SK-N-SH (cell line): ENCODE measurements around the gene FSTL5. TPM values are rescaled to one million over a fixed set of nuclear protein-coding genes. Genes with fewer than 3 reads are reported as not detected.
"Not testable (repeated sequence)": the region's sequence is repeated elsewhere in the genome, so short reads cannot be mapped to it uniquely, and the experiment has no call there.

Experiments
- CTCF ChIA-PET: fragments of 300-600, 350-600 bp; formaldehyde crosslinking; extraction: SDS; loops from one replicate; lab custom pipeline; 2021; lab: Yijun Ruan, JAX
- POLR2A ChIA-PET: fragments of 350-600 bp; sonication (Branson Sonifier 250); formaldehyde crosslinking; extraction: SDS; loops from one replicate; lab custom pipeline; 2020; ENCODE audit warnings: antibody characterized with exemption, inconsistent platforms; lab: Yijun Ruan, JAX
- DNase-seq: peaks from one replicate; pipeline ENCODE4 v3.0.0; 2012
- H2AFZ ChIP-seq: fragments of 200-600 bp; sonication (generic); 2 replicates; pipeline ENCODE4 v1.8.1; 2016; ENCODE audit warnings: antibody characterized with exemption, mild to moderate bottlenecking, low read depth
- H3F3A ChIP-seq: fragments of 200-600 bp; sonication (generic); replicated peaks from 2 replicates; pipeline ENCODE3; 2016; ENCODE audit warnings: antibody characterized with exemption, mild to moderate bottlenecking; ENCODE audit not compliant: insufficient read depth
- H3K27ac ChIP-seq, 2 experiments: fragments of 200-500 bp in 1 of 2; fragments of 200-600 bp in 1 of 2; sonication (Bioruptor generic) in 1 of 2; sonication (generic), shearing (Covaris generic) in 1 of 2; 2 replicates each; pipeline versions ENCODE4 v1.5.1 to v1.6.1; 2014 to 2016; ENCODE audit warnings: low read depth in 2 of 2, inconsistent platforms in 1 of 2, low read length in 1 of 2, mild to moderate bottlenecking in 1 of 2, mixed read lengths in 1 of 2
- H3K27me3 ChIP-seq: fragments of 200-600 bp; sonication (generic), shearing (Covaris generic); 2 replicates; pipeline ENCODE4 v1.6.1; 2016; ENCODE audit warnings: mixed run types; ENCODE audit not compliant: insufficient read depth
- H3K36me3 ChIP-seq, 2 experiments: fragments of 200-500 bp in 1 of 2; fragments of 200-600 bp in 1 of 2; sonication (Bioruptor generic) in 1 of 2; sonication (generic) in 1 of 2; replicated peaks in 1 of 2; 2 replicates each; pipeline versions ENCODE3 to v1.5.1; 2014 to 2016; ENCODE audit warnings: low read length in 1 of 2, mild to moderate bottlenecking in 1 of 2; ENCODE audit not compliant: insufficient read depth in 2 of 2, control insufficient read depth in 1 of 2
- H3K4me1 ChIP-seq, 2 experiments: fragments of 200-500 bp in 1 of 2; fragments of 200-600 bp in 1 of 2; sonication (Bioruptor generic) in 1 of 2; sonication (generic), shearing (Covaris generic) in 1 of 2; 2 replicates each; pipeline versions ENCODE4 v1.5.1 to v1.6.1; 2014 to 2016; ENCODE audit warnings: low read depth in 1 of 2, low read length in 1 of 2, mixed run types in 1 of 2; ENCODE audit not compliant: insufficient read depth in 2 of 2, control insufficient read depth in 1 of 2
- H3K4me2 ChIP-seq: fragments of 200-600 bp; sonication (generic), shearing (Covaris generic); 2 replicates; pipeline ENCODE4 v1.6.1; 2017; ENCODE audit warnings: mixed run types
- H3K4me3 ChIP-seq, 2 experiments: fragments of 200-500 bp in 1 of 2; fragments of 200-600 bp in 1 of 2; sonication (Bioruptor generic) in 1 of 2; sonication (generic), shearing (Covaris generic) in 1 of 2; 2 replicates each; pipeline versions ENCODE4 v1.5.1 to v1.8.1; 2014 to 2016; ENCODE audit warnings: low read depth in 2 of 2, inconsistent platforms in 1 of 2, low read length in 1 of 2, mild to moderate bottlenecking in 1 of 2, mixed read lengths in 1 of 2, moderate library complexity in 1 of 2
- H3K79me2 ChIP-seq: fragments of 200-600 bp; sonication (generic); 2 replicates; pipeline ENCODE4 v1.8.1; 2017; ENCODE audit warnings: mild to moderate bottlenecking; ENCODE audit not compliant: insufficient read depth
- H3K9ac ChIP-seq: fragments of 200-600 bp; sonication (generic); 2 replicates; pipeline ENCODE4 v1.6.1; 2017; ENCODE audit warnings: mixed run types
- H3K9me2 ChIP-seq: fragments of 200-600 bp; sonication (generic); 2 replicates; pipeline ENCODE4 v1.6.1; 2017; ENCODE audit warnings: mixed run types
- H3K9me3 ChIP-seq: fragments of 200-600 bp; sonication (generic); 2 replicates; pipeline ENCODE4 v1.6.1; 2017; ENCODE audit warnings: mixed run types, mild to moderate bottlenecking, moderate library complexity
- H4K20me1 ChIP-seq: fragments of 200-600 bp; sonication (generic); 2 replicates; pipeline ENCODE4 v1.6.1; 2017; ENCODE audit warnings: mild to moderate bottlenecking, mixed run types; ENCODE audit not compliant: insufficient read depth
- EP300 ChIP-seq, 2 experiments: IDR thresholded peaks; 2 replicates each; pipeline versions ENCODE4 v1.4.0 to v1.6.1; 2012; ENCODE audit warnings: borderline replicate concordance in 1 of 2, low read depth in 1 of 2, low read length in 1 of 2
- FOXJ3 ChIP-seq: sonication (generic); formaldehyde crosslinking; IDR thresholded peaks from 2 replicates; pipeline ENCODE4 v1.5.1; 2020; ENCODE audit warnings: mild to moderate bottlenecking, missing genetic modification reagents
- GATA2 ChIP-seq: sonication (generic); formaldehyde crosslinking; IDR thresholded peaks from 2 replicates; pipeline ENCODE4 v1.5.0; 2020; ENCODE audit warnings: mild to moderate bottlenecking, missing genetic modification reagents
- MEF2A ChIP-seq: IDR thresholded peaks from 2 replicates; pipeline ENCODE4 v1.4.0; 2012; ENCODE audit warnings: low read depth, borderline replicate concordance
- RCOR1 ChIP-seq: fragments of 150-350 bp; IDR thresholded peaks from 2 replicates; pipeline ENCODE4 v1.6.1; 2017; ENCODE audit warnings: antibody characterized with exemption, low read length
- RFX5 ChIP-seq: IDR thresholded peaks from 2 replicates; pipeline ENCODE4 v1.6.1; 2012; ENCODE audit warnings: mild to moderate bottlenecking, improper control_type of control experiment, low read length
- SIN3A ChIP-seq: IDR thresholded peaks from 2 replicates; pipeline ENCODE4 v1.6.1; 2012; ENCODE audit warnings: low read depth, mild to moderate bottlenecking, low read length, moderate library complexity, borderline replicate concordance
- SMC3 ChIP-seq: IDR thresholded peaks from 2 replicates; pipeline ENCODE4 v1.6.1; 2012; ENCODE audit warnings: low read depth, low read length, improper control_type of control experiment
- TEAD4 ChIP-seq: IDR thresholded peaks from 2 replicates; pipeline ENCODE4 v1.4.0; 2012; ENCODE audit warnings: mild to moderate bottlenecking, borderline replicate concordance; ENCODE audit not compliant: insufficient read depth
- YY1 ChIP-seq: IDR thresholded peaks from 2 replicates; pipeline ENCODE4 v1.4.0; 2012; ENCODE audit warnings: low read depth, mild to moderate bottlenecking
- WGBS: methylation state at CpG from one replicate; pipeline ENCODE4 v1.1.6; 2017; ENCODE audit warnings: low lambda C conversion rate; 5-methylcytosine and 5-hydroxymethylcytosine counted together
- polyA plus RNA-seq, 3 experiments: library from polyadenylated mRNA; depleted of rRNA; stranded (reverse); fragments of >200 nt; gene quantifications; 2 replicates each; pipeline ENCODE4 v1.2.3, GENCODE V29; 2012
- TF ChIP-seq, protein P1 (sequence below): IDR thresholded peaks from 2 replicates; pipeline ENCODE4 v1.4.0; 2012; ENCODE audit warnings: low read depth
- TF ChIP-seq, protein P2 (sequence below): fragments of 150-350 bp; IDR thresholded peaks from 2 replicates; pipeline ENCODE4 v1.6.1; 2016; ENCODE audit warnings: mild to moderate bottlenecking, low read depth, low read length
- TF ChIP-seq, protein P3 (sequence below): IDR thresholded peaks from 2 replicates; pipeline ENCODE4 v1.4.0; 2012; ENCODE audit warnings: low read depth, borderline replicate concordance
- TF ChIP-seq, protein P4 (sequence below): fragments of 200-600 bp; sonication (generic); IDR thresholded peaks from 2 replicates; pipeline ENCODE4 v1.6.1; 2017; ENCODE audit warnings: antibody characterized with exemption, mild to moderate bottlenecking, moderate library complexity

Gene FSTL5
- polyA plus RNA-seq, 1 of the 3 experiments (the other 2 are of a cell fraction): 0.07 TPM

DNA sequence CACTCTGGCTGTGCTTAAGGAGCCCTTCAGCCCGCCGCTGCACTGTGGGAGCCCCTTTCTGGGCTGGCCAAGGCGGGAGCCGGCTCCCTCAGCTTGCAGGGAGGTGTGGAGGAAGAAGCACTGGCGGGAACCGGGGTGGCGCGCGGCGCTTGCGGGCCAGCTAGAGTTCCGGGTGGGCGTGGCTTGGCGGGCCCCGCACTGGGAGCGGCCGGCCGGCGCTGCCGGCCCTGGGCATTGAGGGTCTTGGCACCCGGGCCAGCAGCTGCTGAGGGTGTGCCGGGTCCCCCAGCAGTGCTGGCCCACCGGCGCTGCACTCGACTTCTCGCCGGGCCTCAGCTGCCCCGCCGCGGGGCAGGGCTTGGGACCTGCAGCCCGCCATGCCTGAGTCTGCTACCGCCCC lies 39.7 kb upstream of the FSTL5 start:
- DNase-seq, H3K79me2 ChIP-seq, H3K4me2 ChIP-seq, H3K9me3 ChIP-seq, H3F3A ChIP-seq, H3K9ac ChIP-seq, H2AFZ ChIP-seq, H3K4me1 ChIP-seq, H4K20me1 ChIP-seq, H3K4me3 ChIP-seq, H3K9me2 ChIP-seq, H3K27ac ChIP-seq, POLR2A ChIA-PET, H3K36me3 ChIP-seq, CTCF ChIA-PET, H3K27me3 ChIP-seq: not testable (repeated sequence)
- 91% methylated on average over 24 of the region's 32 CpGs for WGBS

DNA sequence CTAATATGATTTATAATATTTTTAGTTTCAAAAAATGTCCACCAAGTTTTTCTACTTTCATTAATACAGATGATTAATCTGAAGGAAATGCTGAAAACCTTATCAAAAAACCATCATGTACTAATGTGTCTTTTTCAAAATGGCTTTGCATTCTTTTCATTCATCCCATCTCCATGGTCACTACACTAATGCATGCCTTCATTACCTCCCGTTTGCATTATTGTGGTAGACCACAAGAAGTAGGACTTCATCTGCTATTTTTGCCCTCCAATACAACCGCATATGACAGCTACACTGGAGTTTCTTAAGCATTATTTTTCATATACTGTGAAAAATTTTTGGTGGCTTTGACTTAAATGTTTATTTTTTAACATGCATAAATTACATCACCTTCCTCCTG lies 37.9 kb upstream of the FSTL5 start:
- 42% methylated on average over 2 of the region's 2 CpGs for WGBS

DNA sequence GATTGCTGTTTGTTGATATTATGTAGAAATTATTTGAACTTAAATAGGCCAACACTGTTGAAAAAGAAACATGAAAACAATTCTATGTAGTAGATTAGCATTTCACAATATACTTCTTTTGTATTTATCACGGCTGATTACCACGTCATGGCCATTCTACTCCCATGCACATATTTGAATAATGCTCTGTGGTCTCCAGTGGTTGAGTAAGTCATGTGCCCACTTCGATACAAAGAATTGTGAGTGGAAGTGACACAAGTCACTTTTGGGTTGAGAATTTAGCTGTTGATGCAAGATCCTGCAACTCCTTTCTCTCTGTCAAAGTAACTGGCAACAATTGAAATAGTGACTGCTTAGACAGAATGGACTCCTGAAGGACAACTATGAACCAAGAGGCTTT lies 6.7 kb upstream of the FSTL5 start:
- Histone ChIP-seq H3K9me2 (no peaks in the 10 kb centered on the region), H3K4me2 (no peak overlapping the region), H3K27ac (no peak overlapping the region), H3K36me3 (no peaks in the 10 kb centered on the region), H3K79me2 (no peaks in the 10 kb centered on the region), H3K4me3 (no peak overlapping the region), H4K20me1 (no peaks in the 10 kb centered on the region), H3K9me3 (no peaks in the 10 kb centered on the region), H3K9ac (no peak overlapping the region), H3F3A (no peaks in the 10 kb centered on the region), H3K4me1 (no peaks in the 10 kb centered on the region), H3K27me3 (no peaks in the 10 kb centered on the region), H2AFZ (no peak overlapping the region)
- ChIA-PET CTCF (no interaction called here), POLR2A (no interaction called here)
- 40% methylated on average over 3 of the region's 3 CpGs for WGBS
- DNase-seq: no peak
- TF ChIP-seq GATA2 (CRISPR knock-in tag) (no peak), EP300 (IDR thresholded peaks at IDR 0.05; ENCODE audit: borderline replicate concordance in 1 of 2, low read depth in 1 of 2, low read length in 1 of 2) (no peak), YY1 (no peak), SIN3A (no peak), SMC3 (no peak), FOXJ3 (CRISPR knock-in tag) (no peak), RCOR1 (no peak), TEAD4 (no peak)
- TF ChIP-seq, protein P1, sequence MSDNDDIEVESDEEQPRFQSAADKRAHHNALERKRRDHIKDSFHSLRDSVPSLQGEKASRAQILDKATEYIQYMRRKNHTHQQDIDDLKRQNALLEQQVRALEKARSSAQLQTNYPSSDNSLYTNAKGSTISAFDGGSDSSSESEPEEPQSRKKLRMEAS: no peak
- TF ChIP-seq, protein P2, sequence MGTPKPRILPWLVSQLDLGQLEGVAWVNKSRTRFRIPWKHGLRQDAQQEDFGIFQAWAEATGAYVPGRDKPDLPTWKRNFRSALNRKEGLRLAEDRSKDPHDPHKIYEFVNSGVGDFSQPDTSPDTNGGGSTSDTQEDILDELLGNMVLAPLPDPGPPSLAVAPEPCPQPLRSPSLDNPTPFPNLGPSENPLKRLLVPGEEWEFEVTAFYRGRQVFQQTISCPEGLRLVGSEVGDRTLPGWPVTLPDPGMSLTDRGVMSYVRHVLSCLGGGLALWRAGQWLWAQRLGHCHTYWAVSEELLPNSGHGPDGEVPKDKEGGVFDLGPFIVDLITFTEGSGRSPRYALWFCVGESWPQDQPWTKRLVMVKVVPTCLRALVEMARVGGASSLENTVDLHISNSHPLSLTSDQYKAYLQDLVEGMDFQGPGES: no peak
- TF ChIP-seq, protein P3, sequence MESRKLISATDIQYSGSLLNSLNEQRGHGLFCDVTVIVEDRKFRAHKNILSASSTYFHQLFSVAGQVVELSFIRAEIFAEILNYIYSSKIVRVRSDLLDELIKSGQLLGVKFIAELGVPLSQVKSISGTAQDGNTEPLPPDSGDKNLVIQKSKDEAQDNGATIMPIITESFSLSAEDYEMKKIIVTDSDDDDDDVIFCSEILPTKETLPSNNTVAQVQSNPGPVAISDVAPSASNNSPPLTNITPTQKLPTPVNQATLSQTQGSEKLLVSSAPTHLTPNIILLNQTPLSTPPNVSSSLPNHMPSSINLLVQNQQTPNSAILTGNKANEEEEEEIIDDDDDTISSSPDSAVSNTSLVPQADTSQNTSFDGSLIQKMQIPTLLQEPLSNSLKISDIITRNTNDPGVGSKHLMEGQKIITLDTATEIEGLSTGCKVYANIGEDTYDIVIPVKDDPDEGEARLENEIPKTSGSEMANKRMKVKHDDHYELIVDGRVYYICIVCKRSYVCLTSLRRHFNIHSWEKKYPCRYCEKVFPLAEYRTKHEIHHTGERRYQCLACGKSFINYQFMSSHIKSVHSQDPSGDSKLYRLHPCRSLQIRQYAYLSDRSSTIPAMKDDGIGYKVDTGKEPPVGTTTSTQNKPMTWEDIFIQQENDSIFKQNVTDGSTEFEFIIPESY: no peak
- TF ChIP-seq, protein P4, sequence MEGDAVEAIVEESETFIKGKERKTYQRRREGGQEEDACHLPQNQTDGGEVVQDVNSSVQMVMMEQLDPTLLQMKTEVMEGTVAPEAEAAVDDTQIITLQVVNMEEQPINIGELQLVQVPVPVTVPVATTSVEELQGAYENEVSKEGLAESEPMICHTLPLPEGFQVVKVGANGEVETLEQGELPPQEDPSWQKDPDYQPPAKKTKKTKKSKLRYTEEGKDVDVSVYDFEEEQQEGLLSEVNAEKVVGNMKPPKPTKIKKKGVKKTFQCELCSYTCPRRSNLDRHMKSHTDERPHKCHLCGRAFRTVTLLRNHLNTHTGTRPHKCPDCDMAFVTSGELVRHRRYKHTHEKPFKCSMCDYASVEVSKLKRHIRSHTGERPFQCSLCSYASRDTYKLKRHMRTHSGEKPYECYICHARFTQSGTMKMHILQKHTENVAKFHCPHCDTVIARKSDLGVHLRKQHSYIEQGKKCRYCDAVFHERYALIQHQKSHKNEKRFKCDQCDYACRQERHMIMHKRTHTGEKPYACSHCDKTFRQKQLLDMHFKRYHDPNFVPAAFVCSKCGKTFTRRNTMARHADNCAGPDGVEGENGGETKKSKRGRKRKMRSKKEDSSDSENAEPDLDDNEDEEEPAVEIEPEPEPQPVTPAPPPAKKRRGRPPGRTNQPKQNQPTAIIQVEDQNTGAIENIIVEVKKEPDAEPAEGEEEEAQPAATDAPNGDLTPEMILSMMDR: no peak

More for the DNA sequence above, 37.9 kb upstream of the FSTL5 start:
- POLR2A ChIA-PET: no interaction called here
- H3K4me3 ChIP-seq: no peak overlapping the region
- no peak for TF ChIP-seq MEF2A
- TF ChIP-seq RFX5: no peak
- TF ChIP-seq, protein P1: no peak
- TF ChIP-seq, all 33 proteins: peak for 0
- DNase-seq: no peak
- H3K27me3 ChIP-seq: no peaks in the 10 kb centered on the region
- H3F3A ChIP-seq: no peaks in the 10 kb centered on the region
- H3K27ac ChIP-seq: no peak overlapping the region
- H3K79me2 ChIP-seq: no peaks in the 10 kb centered on the region
- H4K20me1 ChIP-seq: no peaks in the 10 kb centered on the region
- H3K4me2 ChIP-seq: no peak overlapping the region
- H2AFZ ChIP-seq: no peak overlapping the region
- no peaks in the 10 kb centered on the region for H3K9me3 ChIP-seq
- CTCF ChIA-PET: interaction anchor here (0.7 kb wide), 1 partner anchor 1267 kb away, joined by 3 read pairs; no protein-coding TSS in a partner anchor
- no peak overlapping the region for H3K9ac ChIP-seq
- 0 out of 2 replicates have a peak, but pooled peaks cover 2% of the 10 kb centered on the region for H3K9me2 ChIP-seq
- H3K36me3 ChIP-seq: no peaks in the 10 kb centered on the region
- H3K4me1 ChIP-seq: no peaks in the 10 kb centered on the region
